AG09309 (cell line): ENCODE measurements around the gene ARPC1A.

Experiments
- DNase-seq: peaks from one replicate; pipeline ENCODE4 v3.0.0-alpha.2; 2010; ENCODE audit warnings: low read depth
- H3K4me3 ChIP-seq: 2 replicates; pipeline ENCODE4 v1.5.1; 2011; ENCODE audit warnings: mild to moderate bottlenecking, low read depth, low read length, moderate library complexity; ENCODE audit not compliant: control insufficient read depth
- TF ChIP-seq, protein P1 (sequence below): IDR thresholded peaks from 2 replicates; pipeline ENCODE4 v1.5.1; 2011; ENCODE audit warnings: mild to moderate bottlenecking, low read depth, low read length, inconsistent platforms; ENCODE audit not compliant: insufficient read depth, control insufficient read depth; ENCODE audit errors: missing control alignments

ARPC1A gene

DNA sequence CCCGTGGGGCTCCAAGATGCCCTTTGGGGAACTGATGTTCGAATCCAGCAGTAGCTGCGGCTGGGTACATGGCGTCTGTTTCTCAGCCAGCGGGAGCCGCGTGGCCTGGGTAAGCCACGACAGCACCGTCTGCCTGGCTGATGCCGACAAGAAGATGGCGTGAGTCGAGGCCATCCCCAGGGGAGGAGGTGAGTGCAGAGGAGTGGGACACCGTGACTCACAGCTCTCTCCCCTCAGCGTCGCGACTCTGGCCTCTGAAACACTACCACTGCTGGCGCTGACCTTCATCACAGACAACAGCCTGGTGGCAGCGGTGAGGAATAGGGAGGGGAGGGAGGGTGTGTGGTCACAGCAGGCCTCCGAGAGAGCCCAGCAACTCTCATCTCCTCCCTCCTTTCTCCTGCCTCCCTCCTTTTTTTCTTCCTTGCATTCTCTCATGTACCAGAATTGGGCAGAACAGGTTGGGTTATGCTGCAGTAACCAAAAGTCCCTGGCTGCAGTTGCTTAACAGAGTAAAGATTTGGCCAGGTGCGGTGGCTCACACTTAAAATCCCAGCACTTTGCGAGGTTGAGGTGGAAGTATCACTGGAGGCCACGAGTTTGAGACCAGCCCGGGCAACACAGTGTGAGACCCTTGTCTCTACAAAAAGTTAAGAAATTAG lies 65.4 kb downstream of the ARPC1A start:
- TF ChIP-seq, protein P1, sequence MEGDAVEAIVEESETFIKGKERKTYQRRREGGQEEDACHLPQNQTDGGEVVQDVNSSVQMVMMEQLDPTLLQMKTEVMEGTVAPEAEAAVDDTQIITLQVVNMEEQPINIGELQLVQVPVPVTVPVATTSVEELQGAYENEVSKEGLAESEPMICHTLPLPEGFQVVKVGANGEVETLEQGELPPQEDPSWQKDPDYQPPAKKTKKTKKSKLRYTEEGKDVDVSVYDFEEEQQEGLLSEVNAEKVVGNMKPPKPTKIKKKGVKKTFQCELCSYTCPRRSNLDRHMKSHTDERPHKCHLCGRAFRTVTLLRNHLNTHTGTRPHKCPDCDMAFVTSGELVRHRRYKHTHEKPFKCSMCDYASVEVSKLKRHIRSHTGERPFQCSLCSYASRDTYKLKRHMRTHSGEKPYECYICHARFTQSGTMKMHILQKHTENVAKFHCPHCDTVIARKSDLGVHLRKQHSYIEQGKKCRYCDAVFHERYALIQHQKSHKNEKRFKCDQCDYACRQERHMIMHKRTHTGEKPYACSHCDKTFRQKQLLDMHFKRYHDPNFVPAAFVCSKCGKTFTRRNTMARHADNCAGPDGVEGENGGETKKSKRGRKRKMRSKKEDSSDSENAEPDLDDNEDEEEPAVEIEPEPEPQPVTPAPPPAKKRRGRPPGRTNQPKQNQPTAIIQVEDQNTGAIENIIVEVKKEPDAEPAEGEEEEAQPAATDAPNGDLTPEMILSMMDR, result no peak
- DNase-seq, result no peak
- H3K4me3 ChIP-seq, result no peak overlapping the region

DNA sequence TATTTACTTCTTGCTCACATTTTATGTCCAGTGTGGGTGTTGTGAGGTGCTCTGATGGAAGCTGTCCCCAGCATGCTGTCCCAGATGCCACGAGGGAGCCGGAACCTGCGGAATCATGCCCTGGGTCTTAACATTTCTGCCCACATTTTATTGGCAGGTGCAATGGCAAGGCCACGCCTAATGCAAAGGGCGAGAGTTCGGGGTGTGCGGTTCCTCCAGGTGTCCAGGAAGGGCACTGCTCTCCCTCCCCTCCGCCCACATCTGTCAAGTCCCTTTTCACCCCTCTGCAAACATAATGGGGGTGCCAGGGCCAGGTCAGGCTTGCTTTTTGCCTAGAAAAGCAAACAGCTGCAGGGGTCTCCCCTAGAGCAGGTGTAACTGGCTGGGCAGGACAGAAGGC lies 66.3 kb downstream of the ARPC1A start:
- no peak overlapping the region for H3K4me3 ChIP-seq
- TF ChIP-seq, protein P1, result no peak
- no peak for DNase-seq

- no peak for DNase-seq
- TF ChIP-seq, protein P1, result no peak
- H3K4me3 ChIP-seq, result no peak overlapping the region
Measured at GRCh38 chr7:99392659-99393354, 67.1 kb downstream of the ARPC1A start.

- TF ChIP-seq, protein P1, result no peak
- H3K4me3 ChIP-seq, result no peak overlapping the region
Measured at GRCh38 chr7:99393355-99394187, 67.9 kb downstream of the ARPC1A start.

DNA sequence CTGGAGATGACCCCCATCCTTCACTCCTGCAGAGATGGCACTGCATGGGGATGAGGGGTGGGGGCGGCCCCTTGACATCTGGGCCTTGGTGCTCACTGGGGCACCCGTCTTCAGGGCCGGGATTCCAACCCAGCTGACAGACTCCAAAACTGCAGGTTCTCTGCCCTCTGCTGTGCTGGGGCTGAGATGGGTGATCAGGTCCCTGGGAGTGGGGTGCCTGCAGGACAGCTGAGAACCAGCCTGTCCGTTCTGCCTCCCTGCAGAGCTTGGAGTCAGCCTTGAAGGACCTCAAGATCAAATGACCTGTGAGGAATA lies 68.4 kb downstream of the ARPC1A start:
- DNase-seq, result no peak
- no peak overlapping the region for H3K4me3 ChIP-seq
- TF ChIP-seq, protein P1, result no peak

More at GRCh38 chr7:99393355-99394187, 67.9 kb downstream of the ARPC1A start:
- DNase-seq, result no peak

- TF ChIP-seq, protein P1, result no peak
- no peak overlapping the region for H3K4me3 ChIP-seq
- no peak for DNase-seq
Measured at GRCh38 chr7:99395616-99396327, 70.1 kb downstream of the ARPC1A start.
